DND-41 (cell line): ENCODE measurements around the gene UBAC1.

ENCODE experiments used
- ATAC-seq: fragments of 200-7000 bp; cut with Tn5 transposase; 3 replicates; pipeline ENCODE4 v1.9.1; 2021; ENCODE audit warnings: low read depth; ENCODE audit not compliant: insufficient read depth
- DNase-seq: peaks from one replicate; pipeline ENCODE4 v3.0.0-alpha.2; 2020
- H2AFZ ChIP-seq: 2 replicates; pipeline ENCODE4 v1.6.0; 2012; ENCODE audit warnings: low read depth, low read length
- H3K27ac ChIP-seq: 2 replicates; pipeline ENCODE4 v1.5.1; 2012; ENCODE audit warnings: low read length, inconsistent platforms
- H3K27me3 ChIP-seq: fragments of 200-600 bp; sonication (generic); 2 replicates; pipeline ENCODE4 v1.6.0; 2012; ENCODE audit warnings: low read length, mild to moderate bottlenecking, inconsistent platforms; ENCODE audit not compliant: insufficient read depth, poor library complexity
- H3K36me3 ChIP-seq: 2 replicates; pipeline ENCODE4 v1.5.1; 2012; ENCODE audit warnings: low read length, inconsistent platforms; ENCODE audit not compliant: insufficient read depth
- H3K4me1 ChIP-seq: 2 replicates; pipeline ENCODE4 v1.5.1; 2012; ENCODE audit warnings: mild to moderate bottlenecking, low read length; ENCODE audit not compliant: insufficient read depth
- H3K4me2 ChIP-seq: 2 replicates; pipeline ENCODE4 v1.6.0; 2012; ENCODE audit warnings: mild to moderate bottlenecking, moderate library complexity, low read length, inconsistent platforms; ENCODE audit not compliant: insufficient read depth
- H3K4me3 ChIP-seq, 2 experiments: fragments of 200-600 bp in 1 of 2; shearing (Covaris generic) in 1 of 2; 2 replicates each; pipeline ENCODE4 v1.5.1; 2012 to 2016; ENCODE audit warnings: inconsistent platforms in 2 of 2, low read length in 2 of 2, mild to moderate bottlenecking in 2 of 2, low read depth in 1 of 2, moderate library complexity in 1 of 2
- H3K79me2 ChIP-seq: 2 replicates; pipeline ENCODE4 v1.6.0; 2012; ENCODE audit warnings: low read length, inconsistent platforms; ENCODE audit not compliant: insufficient read depth
- H3K9ac ChIP-seq: 2 replicates; pipeline ENCODE4 v1.6.0; 2012; ENCODE audit warnings: low read depth, mild to moderate bottlenecking, inconsistent platforms, low read length, moderate library complexity
- H3K9me3 ChIP-seq: 2 replicates; pipeline ENCODE4 v1.5.1; 2012; ENCODE audit warnings: low read length, moderate library complexity, mild to moderate bottlenecking, inconsistent platforms; ENCODE audit not compliant: insufficient read depth, severe bottlenecking
- H4K20me1 ChIP-seq: 2 replicates; pipeline ENCODE4 v1.6.0; 2012; ENCODE audit warnings: low read length; ENCODE audit not compliant: insufficient read depth
- CTCF ChIP-seq: IDR thresholded peaks from 2 replicates; pipeline ENCODE4 v1.5.1; 2012; ENCODE audit warnings: borderline replicate concordance, low read length, moderate library complexity, mild to moderate bottlenecking; ENCODE audit not compliant: poor library complexity, severe bottlenecking; ENCODE audit errors: extremely low read depth
- EZH2 ChIP-seq: IDR thresholded peaks from 3 replicates; pipeline ENCODE4 v1.6.1; 2012; ENCODE audit warnings: borderline replicate concordance, low read depth, mild to moderate bottlenecking, moderate library complexity, low read length, inconsistent platforms; ENCODE audit not compliant: severe bottlenecking

Gene UBAC1

GRCh38 chr9:135976944-135977343, 15.8 kb upstream of the UBAC1 start:
- H4K20me1 ChIP-seq, result peaks cover 7% of the 10 kb centered on the region
- DNase-seq, result no peak
- no peaks in the 10 kb centered on the region for H3K9me3 ChIP-seq
- no peak for ATAC-seq
- H3K27ac ChIP-seq, result no peak overlapping the region
- no peak overlapping the region for H2AFZ ChIP-seq
- no peaks in the 10 kb centered on the region for H3K36me3 ChIP-seq
- TF ChIP-seq CTCF (no peak), EZH2 (no peak)
- H3K27me3 ChIP-seq, result peaks cover 5% of the 10 kb centered on the region
- no peak overlapping the region for H3K4me3 ChIP-seq
- H3K4me1 ChIP-seq, result no peaks in the 10 kb centered on the region
- no peaks in the 10 kb centered on the region for H3K79me2 ChIP-seq
- H3K9ac ChIP-seq, result no peak overlapping the region
- no peak overlapping the region for H3K4me2 ChIP-seq

- Histone ChIP-seq H3K4me1 (no peaks in the 10 kb centered on the region), H3K79me2 (no peaks in the 10 kb centered on the region), H3K4me2 (no peak overlapping the region), H3K27me3 (peaks cover 5% of the 10 kb centered on the region), H3K4me3 (no peak overlapping the region), H3K9ac (no peak overlapping the region), H4K20me1 (peaks cover 10% of the 10 kb centered on the region), H3K9me3 (no peaks in the 10 kb centered on the region), H2AFZ (no peak overlapping the region), H3K36me3 (no peaks in the 10 kb centered on the region), H3K27ac (no peak overlapping the region)
- no peak for ATAC-seq
- DNase-seq, result no peak
- TF ChIP-seq EZH2, result no peak
- no peak for TF ChIP-seq CTCF
These were observed 15.4 kb upstream of the UBAC1 start for GRCh38 chr9:135976531-135976930.

GRCh38 chr9:135975834-135976233, 14.7 kb upstream of the UBAC1 start:
- Histone ChIP-seq H3K4me3 (no peak overlapping the region), H3K79me2 (no peaks in the 10 kb centered on the region), H3K36me3 (no peaks in the 10 kb centered on the region), H3K27ac (no peak overlapping the region), H3K27me3 (peaks cover 5% of the 10 kb centered on the region), H3K9ac (no peak overlapping the region), H3K4me2 (no peak overlapping the region), H2AFZ (no peak overlapping the region), H4K20me1 (peaks cover 15% of the 10 kb centered on the region), H3K9me3 (no peaks in the 10 kb centered on the region), H3K4me1 (no peaks in the 10 kb centered on the region)
- no peak for DNase-seq
- no peak for ATAC-seq
- TF ChIP-seq CTCF, result no peak
- TF ChIP-seq EZH2, result no peak

GRCh38 chr9:135974220-135974573, 13.0 kb upstream of the UBAC1 start:
- Histone ChIP-seq H3K4me3 (no peak overlapping the region), H2AFZ (no peak overlapping the region), H3K36me3 (no peaks in the 10 kb centered on the region), H3K79me2 (no peaks in the 10 kb centered on the region), H3K4me2 (no peak overlapping the region), H3K27ac (no peak overlapping the region), H4K20me1 (peaks cover 15% of the 10 kb centered on the region), H3K27me3 (no peaks in the 10 kb centered on the region), H3K9me3 (no peaks in the 10 kb centered on the region), H3K4me1 (no peaks in the 10 kb centered on the region), H3K9ac (no peak overlapping the region)
- TF ChIP-seq EZH2 (no peak), CTCF (peak; percentile 33)
- ATAC-seq, result no peak
- DNase-seq, result no peak
